Heart left ventricle (tissue), 16 donors: Measurements from ENCODE around the gene ELOVL5. TPM values are rescaled to one million over a fixed set of nuclear protein-coding genes. Genes with fewer than 3 reads are reported as not detected.

Source experiments
- ATAC-seq, 4 donors: fragments of 200-7000 bp; cut with Tn5 transposase; one replicate each; pipeline ENCODE4 v1.9.1; 2020 to 2022; ENCODE audit warnings: moderate library complexity in 4 of 4, mild to moderate bottlenecking in 3 of 4, moderate number of reproducible peaks in 1 of 4
- DNase-seq, 5 donors: peaks; one replicate each; pipeline ENCODE4 v3.0.0-alpha.2; 2020
- H3K27ac ChIP-seq, 12 donors: fragments of 200-600 bp; sonication (generic) in 4 of 12; one replicate each; pipeline versions ENCODE4 v1.5.0 to v1.8.0; 2016 to 2022; ENCODE audit warnings: mild to moderate bottlenecking in 2 of 12
- H3K27me3 ChIP-seq, 9 donors: fragments of 200-600 bp; sonication (generic) in 2 of 9; one replicate each; pipeline versions ENCODE4 v1.5.1 to v1.8.0; 2016 to 2022; ENCODE audit warnings: mild to moderate bottlenecking in 3 of 9
- H3K36me3 ChIP-seq, 9 donors: fragments of 200-600 bp; sonication (generic) in 2 of 9; one replicate each; pipeline versions ENCODE4 v1.5.0 to v1.8.0; 2018 to 2022; ENCODE audit warnings: mild to moderate bottlenecking in 2 of 9
- H3K4me1 ChIP-seq, 12 donors: fragments of 200-600 bp; sonication (generic) in 4 of 12; one replicate each; pipeline versions ENCODE4 v1.5.0 to v1.8.0; 2016 to 2022; ENCODE audit warnings: mild to moderate bottlenecking in 3 of 12
- H3K4me3 ChIP-seq, 12 donors: fragments of 200-600 bp; sonication (generic) in 4 of 12; one replicate each; pipeline versions ENCODE4 v1.5.0 to v1.8.0; 2017 to 2022; ENCODE audit warnings: mild to moderate bottlenecking in 9 of 12, moderate library complexity in 4 of 12
- H3K9me3 ChIP-seq, 12 donors: fragments of 200-600 bp; sonication (generic) in 4 of 12; one replicate each; pipeline versions ENCODE4 v1.5.0 to v1.8.0; 2016 to 2022; ENCODE audit warnings: mild to moderate bottlenecking in 1 of 12
- POLR2A ChIP-seq, 2 donors: fragments of 450-650 bp; IDR thresholded peaks; one replicate each; pipeline ENCODE4 v1.6.1; 2017; ENCODE audit warnings: antibody characterized with exemption in 2 of 2, mild to moderate bottlenecking in 2 of 2, moderate library complexity in 2 of 2
- WGBS, 4 donors: extraction: QIAGEN DNeasy Blood & Tissue Kit in 2 of 4; methylation state at CpG; one replicate each; pipeline versions ENCODE4 v1.1.5 to v1.1.7; 2013 to 2018; 5-methylcytosine and 5-hydroxymethylcytosine counted together
- intact Hi-C, 10 donors: fragments of 100-400 bp; cut with DNase I; formaldehyde crosslinking; loops; one replicate each; pipeline versions ENCODE4 v1.11.1 to v1.14.2; 2022
- long read RNA-seq, 3 donors: library from polyadenylated mRNA; unstranded; transcript quantifications; one replicate each; pipeline ENCODE4 v2.0.0, GENCODE V29; 2020 to 2021
- polyA plus RNA-seq, 2 donors: library from polyadenylated mRNA; stranded (reverse); fragments of 200-250 nt; gene quantifications; one replicate each; pipeline ENCODE4 v1.2.3, GENCODE V29; 2013
- total RNA-seq, 9 donors: library from RNA; depleted of rRNA in 2 of 9; stranded (reverse); fragments of >200 nt in 2 of 9; fragmentation: NEBNext Ultra II Directional in 3 of 9; extraction: Animal tissue kit (Norgen Biotek cat#: 25700) in 3 of 9; gene quantifications; one replicate each; pipeline versions ENCODE4 v1.1.0 to v1.2.4, GENCODE V29; 2016 to 2023
- TF ChIP-seq, protein P1 (sequence below), 12 donors: fragments of 200-600 bp; sonication (generic) in 4 of 12; IDR thresholded peaks; one replicate each; pipeline versions ENCODE4 v1.5.0 to v1.8.0; 2018 to 2022; ENCODE audit warnings: antibody characterized with exemption in 12 of 12, mild to moderate bottlenecking in 5 of 12
- donor health status: ischemic (EF 13 %, LVEDD 7.1; RV severe dilation, severe dysfunction).
- donor health status: healthy with polysubstance abuse.
- donor health status: DM: no; HTN: yes; CAD: no.
- donor health status: DM: no; HTN: no; CAD: no.
- donor health status: ischemic (EF 25% LVEDD 6.9; RV normal size, moderate dysfunction).
- donor health status: ischemic (EF 25% LVEDD 5.7; RV mildly dilated, moderate dysfunction).
- donor health status: healthy.
- donor health status: DM: yes; HTN: yes; CAD: no.
- donor health status: ischemic (EF 35%, LVEDD 5.7; RV mildly dilated, moderate dysfunction).
- donor health status: nonischemic (EF 11% LVEDD 7.7; RV severe dilation, severe dysfunction).
- donor health status: DM: yes; HTN: yes; CAD: no.
- donor health status: PGD.
- donor health status: ischemic (EF 29% LVEDD 5.4; RV normal size, mild dysfunction).
- donor health status: nonischemic (EF 23%, LVEDD 6.1; RV moderate dilation, normal function).

ELOVL5 gene, protein sequence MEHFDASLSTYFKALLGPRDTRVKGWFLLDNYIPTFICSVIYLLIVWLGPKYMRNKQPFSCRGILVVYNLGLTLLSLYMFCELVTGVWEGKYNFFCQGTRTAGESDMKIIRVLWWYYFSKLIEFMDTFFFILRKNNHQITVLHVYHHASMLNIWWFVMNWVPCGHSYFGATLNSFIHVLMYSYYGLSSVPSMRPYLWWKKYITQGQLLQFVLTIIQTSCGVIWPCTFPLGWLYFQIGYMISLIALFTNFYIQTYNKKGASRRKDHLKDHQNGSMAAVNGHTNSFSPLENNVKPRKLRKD
- total RNA-seq = 10 to 100 TPM; 17.3 to 47.9 (median 29.3) TPM
- 10 to 100 TPM in 1 of 2 donors, 1 to 10 TPM in 1; 9.6 to 46.9 TPM for polyA plus RNA-seq
- long read RNA-seq, donor 1, transcript ELOVL5-201 (8 exons, 2,827 nt) = major isoform, 22 of 31 reads
- long read RNA-seq, donor 1, partial matches to known transcripts = 4 of 31 reads
- long read RNA-seq, donor 1, other reads (novel, unspliced or antisense) = 1 of 31 reads
- long read RNA-seq, donor 2, transcript ELOVL5-201 (8 exons, 2,827 nt) = major isoform, 154 of 199 reads
- long read RNA-seq, donor 2, transcript ELOVL5-207 (7 exons, 2,875 nt) = minor isoform, 28 of 199 reads
- long read RNA-seq, donor 2, partial matches to known transcripts = 10 of 199 reads
- long read RNA-seq, donor 2, other reads (novel, unspliced or antisense) = 7 of 199 reads
- long read RNA-seq, donor 3, transcript ELOVL5-201 (8 exons, 2,827 nt) = major isoform, 44 of 53 reads
- long read RNA-seq, donor 3, partial matches to known transcripts = 2 of 53 reads
- long read RNA-seq, donor 3, other reads (novel, unspliced or antisense) = 4 of 53 reads

GRCh38 chr6:53348371-53349208 is at the start of gene ELOVL5:
TSS of gene ELOVL5 (minus strand) at chr6:53348950. CDS start at chr6:53295699, 53,251 bp downstream.
- Histone ChIP-seq H3K36me3 (peaks cover 0 to 6% (median 0%) of the 10 kb centered on the region in 9 donors), H3K4me1 (peaks cover 3 to 42% (median 15%) of the 10 kb centered on the region in 12 donors), H3K27ac (peak within 1 kb of the TSS; percentile 89 to 100 (median 97)), H3K27me3 (no peaks in the 10 kb centered on the region), H3K9me3 (no peaks in the 10 kb centered on the region), H3K4me3 (peak within 1 kb of the TSS; percentile 75 to 98 (median 90))
- ATAC-seq = peak; percentile 87 to 96 (median 94)
- DNase-seq = peak; percentile 98 to 99 (median 99)
- TF ChIP-seq, protein P1, sequence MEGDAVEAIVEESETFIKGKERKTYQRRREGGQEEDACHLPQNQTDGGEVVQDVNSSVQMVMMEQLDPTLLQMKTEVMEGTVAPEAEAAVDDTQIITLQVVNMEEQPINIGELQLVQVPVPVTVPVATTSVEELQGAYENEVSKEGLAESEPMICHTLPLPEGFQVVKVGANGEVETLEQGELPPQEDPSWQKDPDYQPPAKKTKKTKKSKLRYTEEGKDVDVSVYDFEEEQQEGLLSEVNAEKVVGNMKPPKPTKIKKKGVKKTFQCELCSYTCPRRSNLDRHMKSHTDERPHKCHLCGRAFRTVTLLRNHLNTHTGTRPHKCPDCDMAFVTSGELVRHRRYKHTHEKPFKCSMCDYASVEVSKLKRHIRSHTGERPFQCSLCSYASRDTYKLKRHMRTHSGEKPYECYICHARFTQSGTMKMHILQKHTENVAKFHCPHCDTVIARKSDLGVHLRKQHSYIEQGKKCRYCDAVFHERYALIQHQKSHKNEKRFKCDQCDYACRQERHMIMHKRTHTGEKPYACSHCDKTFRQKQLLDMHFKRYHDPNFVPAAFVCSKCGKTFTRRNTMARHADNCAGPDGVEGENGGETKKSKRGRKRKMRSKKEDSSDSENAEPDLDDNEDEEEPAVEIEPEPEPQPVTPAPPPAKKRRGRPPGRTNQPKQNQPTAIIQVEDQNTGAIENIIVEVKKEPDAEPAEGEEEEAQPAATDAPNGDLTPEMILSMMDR (IDR thresholded peaks at IDR 0.05) = peak in 4 of 12 donors; percentile 7 to 14 (median 10)
- TF ChIP-seq POLR2A (IDR thresholded peaks at IDR 0.05) = peak; percentile 34 to 88
- intact Hi-C loops = loop anchor here (2.0 to 5.0 kb wide), 8 partner anchors 46 to 199 kb away; partner anchors contain the start of gene GCLC (in 1 of the 10)
- WGBS, 4 donors = 0 to 1% (median 0%) methylated on average over 34 to 101 of the region's 101 CpGs

GRCh38 chr6:53397283-53397682 is 48.5 kb upstream of the ELOVL5 start:
- TF ChIP-seq POLR2A (IDR thresholded peaks at IDR 0.05) = no peak
- TF ChIP-seq, protein P1 (IDR thresholded peaks at IDR 0.05) = no peak
- WGBS, 4 donors = 68 to 82% (median 77%) methylated on average over 3 of the region's 3 CpGs
- no peak overlapping the region for H3K27ac ChIP-seq
- intact Hi-C loops = no loop called here
- no peaks in the 10 kb centered on the region for H3K4me1 ChIP-seq
- DNase-seq = no peak
- H3K36me3 ChIP-seq = no peaks in the 10 kb centered on the region
- no peak overlapping the region for H3K4me3 ChIP-seq
- ATAC-seq = no peak
- H3K9me3 ChIP-seq = no peaks in the 10 kb centered on the region
- no peaks in the 10 kb centered on the region for H3K27me3 ChIP-seq

DNA sequence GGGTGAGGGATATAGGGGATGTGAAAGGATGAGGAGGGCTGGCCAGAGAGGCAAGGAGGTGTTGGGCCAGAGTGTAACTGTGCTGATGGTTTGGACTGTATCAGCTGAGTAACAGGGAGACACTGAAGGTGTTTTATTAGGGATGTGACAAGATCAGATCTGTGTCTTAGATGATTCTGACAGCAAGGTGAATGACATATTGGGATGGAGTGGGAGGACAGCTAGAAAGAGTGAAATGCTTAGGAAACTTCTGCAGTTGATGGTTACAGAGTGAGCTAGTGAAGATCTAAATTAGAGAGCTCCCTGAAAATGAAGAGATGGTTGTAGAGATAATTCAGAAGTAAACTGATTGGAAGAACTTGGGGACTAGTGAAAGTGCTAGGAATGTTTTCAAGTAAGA is 47.2 kb upstream of the ELOVL5 start:
- intact Hi-C loops = no loop called here
- no peak overlapping the region for H3K27ac ChIP-seq
- no peaks in the 10 kb centered on the region for H3K36me3 ChIP-seq
- H3K27me3 ChIP-seq = no peaks in the 10 kb centered on the region
- no peak for DNase-seq
- H3K4me3 ChIP-seq = no peak overlapping the region
- no peak for ATAC-seq
- no peaks in the 10 kb centered on the region for H3K4me1 ChIP-seq
- no peaks in the 10 kb centered on the region for H3K9me3 ChIP-seq
- TF ChIP-seq, protein P1 (IDR thresholded peaks at IDR 0.05) = no peak
- TF ChIP-seq POLR2A (IDR thresholded peaks at IDR 0.05) = no peak
